Transverse colon (tissue), 4 donors: ENCODE data around the gene RASSF4. TPM values are rescaled to one million over a fixed set of nuclear protein-coding genes. Genes with fewer than 3 reads are reported as not detected.

ENCODE experiments used
- DNase-seq: peaks from one replicate; pipeline ENCODE4 v3.0.0-alpha.2; 2019
- H3K27ac ChIP-seq, 4 donors: fragments of 200-600 bp; sonication (generic); 2 replicates each; pipeline ENCODE4 v1.5.1; 2016 to 2018; ENCODE audit warnings: inconsistent platforms in 4 of 4
- H3K27me3 ChIP-seq: fragments of 200-600 bp; sonication (generic); 2 replicates; pipeline ENCODE4 v1.5.1; 2017; ENCODE audit warnings: inconsistent platforms
- H3K36me3 ChIP-seq, 4 donors: fragments of 200-600 bp; sonication (generic); 2 replicates each; pipeline ENCODE4 v1.5.1; 2017 to 2019; ENCODE audit warnings: inconsistent platforms in 4 of 4
- H3K4me1 ChIP-seq, 4 donors: fragments of 200-600 bp; sonication (generic); 2 replicates each; pipeline ENCODE4 v1.5.1; 2017 to 2020; ENCODE audit warnings: inconsistent platforms in 4 of 4
- H3K4me3 ChIP-seq, 4 donors: fragments of 200-600 bp; sonication (generic); 1 replicate in 1 of 4; 2 replicates in 3 of 4; pipeline versions ENCODE4 v1.5.1 to v1.6.1; 2017 to 2019; ENCODE audit warnings: inconsistent platforms in 4 of 4
- H3K9me3 ChIP-seq, 2 donors: fragments of 200-600 bp; sonication (generic); 2 replicates each; pipeline ENCODE4 v1.5.1; 2017 to 2019; ENCODE audit warnings: inconsistent platforms in 2 of 2
- EP300 ChIP-seq: sonication (generic); formaldehyde crosslinking; IDR thresholded peaks from one replicate; pipeline ENCODE4 v1.6.1; 2017; ENCODE audit warnings: antibody characterized with exemption, low read depth
- POLR2A ChIP-seq: fragments of 450-650 bp; IDR thresholded peaks from one replicate; pipeline ENCODE4 v1.6.1; 2016; ENCODE audit warnings: antibody characterized with exemption, mild to moderate bottlenecking, moderate library complexity
- POLR2AphosphoS5 ChIP-seq, 3 donors: sonication (generic); formaldehyde crosslinking; IDR thresholded peaks; one replicate each; pipeline ENCODE4 v1.6.1; 2016; ENCODE audit warnings: antibody characterized with exemption in 3 of 3
- WGBS, 2 donors: methylation state at CpG; one replicate each; pipeline ENCODE4 v1.1.5; 2018; ENCODE audit warnings: low coverage in 1 of 2; 5-methylcytosine and 5-hydroxymethylcytosine counted together
- in situ Hi-C, 4 donors: fragments of 200-750 bp; cut with MboI; loops; one replicate each; pipeline versions ENCODE4 v1.15.0 to v1.15.1; 2017; ENCODE audit warnings: low sequenced_read_pairs in 3 of 4, low pct_ligation_motif_present in 1 of 4, low pct_unique_long_range_greater_than_20kb in 1 of 4
- intact Hi-C: fragments of 100-400 bp; cut with DNase I; formaldehyde crosslinking; loops from one replicate; pipeline ENCODE4 v1.15.1; 2023; ENCODE audit warnings: low total_unique reads
- total RNA-seq, 4 donors: library from RNA; depleted of rRNA; stranded (reverse); fragments of >200 nt; gene quantifications; one replicate each; pipeline ENCODE4 v1.1.0, GENCODE V29; 2016
- TF ChIP-seq, protein P1 (sequence below), 5 experiments: fragments of 200-600 bp in 3 of 5; fragments of 450-650 bp in 2 of 5; sonication (generic) in 3 of 5; IDR thresholded peaks; 1 replicate in 2 of 5; 2 replicates in 3 of 5; pipeline ENCODE4 v1.5.1; 2016 to 2017; ENCODE audit warnings: antibody characterized with exemption in 5 of 5, inconsistent platforms in 3 of 5, mild to moderate bottlenecking in 2 of 5, moderate library complexity in 1 of 5

RASSF4 gene
- total RNA-seq, 4 donors from 2014 or later = 26.8 to 37.8 (median 27.5) TPM

DNA sequence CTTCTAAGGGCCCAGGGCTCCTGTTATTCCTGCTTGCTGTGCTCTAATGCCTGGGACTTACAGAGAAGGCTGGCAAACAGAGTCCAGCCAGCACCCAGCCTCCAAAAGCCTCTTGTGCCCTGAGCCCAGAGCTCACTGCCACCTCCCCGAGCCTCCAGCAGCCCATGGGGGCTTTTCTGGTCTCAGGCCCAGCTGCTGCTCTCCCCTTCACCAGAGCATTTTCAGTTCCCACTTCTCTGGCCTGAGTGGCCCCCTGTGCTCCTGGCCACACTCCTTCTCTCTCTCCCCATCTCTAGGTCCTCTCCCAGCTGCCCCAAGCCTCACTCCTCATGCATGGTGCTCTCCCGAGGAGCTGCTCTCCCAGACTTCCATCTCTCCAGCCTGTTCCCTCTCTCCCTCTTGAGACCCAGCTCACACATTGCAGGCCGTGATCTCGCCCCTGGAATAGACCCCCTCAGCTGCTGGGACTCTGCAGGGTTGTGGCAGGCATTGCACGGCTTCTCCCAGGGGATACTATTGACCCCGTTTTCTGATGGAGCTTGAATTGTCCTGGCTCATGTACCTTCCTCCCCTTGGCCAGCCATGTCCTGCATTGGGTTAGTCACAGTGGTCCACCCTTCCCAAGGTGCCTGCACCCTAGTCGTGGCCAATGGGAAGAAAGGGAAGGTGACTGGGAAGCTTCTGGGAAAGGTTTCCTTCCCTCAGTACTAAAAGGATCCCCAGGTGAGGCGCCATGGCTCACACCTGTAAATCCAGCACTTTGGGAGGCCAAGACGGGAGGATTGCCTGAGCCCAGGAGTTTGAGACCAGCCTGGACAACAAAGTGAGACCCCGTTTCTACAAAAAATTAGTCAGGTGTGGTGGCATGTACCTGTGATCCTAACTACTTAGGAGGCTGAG, 9.0 kb upstream of the RASSF4 start:
- in situ Hi-C loops = no loop called here
- Histone ChIP-seq H3K9me3 (no peaks in the 10 kb centered on the region), H3K27me3 (no peaks in the 10 kb centered on the region), H3K4me1 (peaks cover 0 to 4% (median 0%) of the 10 kb centered on the region in 4 donors), H3K4me3 (no peak overlapping the region), H3K27ac (no peak overlapping the region), H3K36me3 (no peaks in the 10 kb centered on the region)
- TF ChIP-seq POLR2A (no peak), POLR2AphosphoS5 (IDR thresholded peaks at IDR 0.05) (no peak), EP300 (no peak)
- TF ChIP-seq, protein P1, sequence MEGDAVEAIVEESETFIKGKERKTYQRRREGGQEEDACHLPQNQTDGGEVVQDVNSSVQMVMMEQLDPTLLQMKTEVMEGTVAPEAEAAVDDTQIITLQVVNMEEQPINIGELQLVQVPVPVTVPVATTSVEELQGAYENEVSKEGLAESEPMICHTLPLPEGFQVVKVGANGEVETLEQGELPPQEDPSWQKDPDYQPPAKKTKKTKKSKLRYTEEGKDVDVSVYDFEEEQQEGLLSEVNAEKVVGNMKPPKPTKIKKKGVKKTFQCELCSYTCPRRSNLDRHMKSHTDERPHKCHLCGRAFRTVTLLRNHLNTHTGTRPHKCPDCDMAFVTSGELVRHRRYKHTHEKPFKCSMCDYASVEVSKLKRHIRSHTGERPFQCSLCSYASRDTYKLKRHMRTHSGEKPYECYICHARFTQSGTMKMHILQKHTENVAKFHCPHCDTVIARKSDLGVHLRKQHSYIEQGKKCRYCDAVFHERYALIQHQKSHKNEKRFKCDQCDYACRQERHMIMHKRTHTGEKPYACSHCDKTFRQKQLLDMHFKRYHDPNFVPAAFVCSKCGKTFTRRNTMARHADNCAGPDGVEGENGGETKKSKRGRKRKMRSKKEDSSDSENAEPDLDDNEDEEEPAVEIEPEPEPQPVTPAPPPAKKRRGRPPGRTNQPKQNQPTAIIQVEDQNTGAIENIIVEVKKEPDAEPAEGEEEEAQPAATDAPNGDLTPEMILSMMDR (IDR thresholded peaks at IDR 0.05) = no peak
- WGBS, 2 donors = 85 to 95% methylated on average over 3 to 10 of the region's 10 CpGs
- DNase-seq = no peak
- intact Hi-C loops = no loop called here

DNA sequence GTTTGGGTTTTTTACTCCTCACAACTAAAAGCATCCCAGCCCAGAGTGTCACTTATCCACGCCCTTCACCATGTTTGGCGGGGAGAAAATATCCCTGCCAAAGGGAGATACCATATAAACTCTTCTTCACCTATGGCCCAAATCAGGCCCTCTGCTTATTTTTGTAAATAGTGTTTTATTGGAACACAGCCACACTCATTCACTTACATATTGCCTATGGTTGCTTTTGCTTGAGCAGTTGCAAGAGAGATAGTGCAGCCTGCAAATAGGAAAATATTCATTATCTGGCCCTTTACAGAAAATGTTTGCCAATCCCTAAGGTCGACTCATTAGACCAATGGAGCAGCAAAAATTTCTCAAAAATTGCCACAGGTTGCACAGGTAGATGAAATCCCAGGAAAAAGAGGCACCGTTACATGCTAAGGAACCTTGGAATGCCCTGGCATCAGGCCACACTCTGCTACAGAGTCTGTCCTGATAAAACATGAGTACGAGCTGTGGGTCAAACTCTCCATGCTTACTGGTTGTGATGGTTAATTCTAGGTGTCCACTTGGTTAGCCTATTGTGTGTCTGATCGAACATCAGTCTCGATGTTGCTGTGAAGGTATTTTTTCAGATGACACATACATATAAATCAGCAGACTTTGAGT, 7.9 kb upstream of the RASSF4 start:
- DNase-seq = no peak
- in situ Hi-C loops (no loop called here), intact Hi-C loops (no loop called here)
- Histone ChIP-seq H3K27ac (no peak overlapping the region), H3K4me1 (peaks cover 0 to 4% (median 0%) of the 10 kb centered on the region in 4 donors), H3K27me3 (no peaks in the 10 kb centered on the region), H3K36me3 (no peaks in the 10 kb centered on the region), H3K4me3 (no peak overlapping the region), H3K9me3 (no peaks in the 10 kb centered on the region)
- no peak for TF ChIP-seq POLR2A
- 83 to 86% methylated on average over 3 to 7 of the region's 7 CpGs for WGBS, 2 donors

DNA sequence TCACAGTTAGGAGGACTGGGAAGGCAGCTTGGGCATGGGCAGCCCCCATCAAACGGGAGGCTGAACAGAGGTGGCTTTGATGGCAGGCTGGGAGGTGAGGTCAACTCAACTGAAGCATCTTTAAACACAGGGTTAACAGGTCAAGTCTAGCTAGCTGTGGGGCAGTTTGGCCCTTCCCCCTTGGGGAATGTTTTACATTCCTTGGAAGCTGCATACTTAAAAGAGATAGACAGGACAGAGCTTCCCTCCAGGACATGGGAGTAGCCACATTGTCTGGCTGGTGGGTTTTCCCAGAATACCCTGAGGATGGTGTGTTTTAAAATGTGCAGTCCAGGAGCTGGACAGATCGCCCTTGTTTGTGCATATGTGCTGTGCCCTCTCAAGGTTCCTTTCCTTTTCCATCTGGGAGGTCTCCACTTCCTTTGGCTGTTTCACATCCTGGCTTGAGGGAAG, 6.8 kb upstream of the RASSF4 start:
- in situ Hi-C loops (no loop called here), intact Hi-C loops (no loop called here)
- Histone ChIP-seq H3K36me3 (no peaks in the 10 kb centered on the region), H3K27me3 (no peaks in the 10 kb centered on the region), H3K27ac (no peak overlapping the region), H3K4me3 (no peak overlapping the region), H3K4me1 (peaks cover 0 to 8% (median 2%) of the 10 kb centered on the region in 4 donors), H3K9me3 (no peaks in the 10 kb centered on the region)
- WGBS, 2 donors = 40 to 78% methylated on average over 1 to 2 of the region's 2 CpGs
- TF ChIP-seq POLR2AphosphoS5 (IDR thresholded peaks at IDR 0.05) = no peak
- no peak for TF ChIP-seq POLR2A
- TF ChIP-seq, protein P1 (IDR thresholded peaks at IDR 0.05) = no peak
- no peak for TF ChIP-seq EP300
- DNase-seq = no peak

DNA sequence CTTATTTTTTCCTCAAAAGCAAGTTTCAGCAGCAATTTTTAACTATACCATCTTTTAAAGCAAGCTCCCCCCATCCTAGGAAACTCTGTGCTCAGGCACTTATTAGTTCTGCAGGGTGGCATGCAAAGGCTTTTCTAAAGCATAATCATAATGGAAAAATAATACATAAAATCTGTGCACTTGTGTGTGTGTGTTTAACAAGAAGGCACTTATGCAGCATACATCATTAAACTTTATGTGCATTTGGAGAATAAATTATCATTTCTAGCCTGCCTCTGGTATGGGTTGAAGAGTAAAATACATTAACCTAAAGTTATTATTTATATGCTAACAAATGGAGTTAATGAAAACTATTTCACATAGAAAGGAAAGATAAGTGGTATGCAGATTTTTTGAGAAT, 5.6 kb upstream of the RASSF4 start:
- no peaks in the 10 kb centered on the region for H3K27me3 ChIP-seq
- no peaks in the 10 kb centered on the region for H3K9me3 ChIP-seq
- H3K4me1 ChIP-seq = peaks cover 0 to 20% (median 13%) of the 10 kb centered on the region in 4 donors
- no peak for DNase-seq
- H3K4me3 ChIP-seq = no peak overlapping the region
- intact Hi-C loops (no loop called here), in situ Hi-C loops (no loop called here)
- H3K36me3 ChIP-seq = no peaks in the 10 kb centered on the region
- H3K27ac ChIP-seq = no peak overlapping the region
- TF ChIP-seq, protein P1 (IDR thresholded peaks at IDR 0.05) = no peak
- no peak for TF ChIP-seq EP300
